Measurements from ENCODE around the gene PDE3B. TPM values are rescaled to one million over a fixed set of nuclear protein-coding genes. Genes with fewer than 3 reads are reported as not detected.
A peak's percentile ranks its signal among the peaks of the same experiment; 100 is the strongest.

Gene PDE3B
- total RNA-seq, 1 donor, result 0.36 TPM

DNA sequence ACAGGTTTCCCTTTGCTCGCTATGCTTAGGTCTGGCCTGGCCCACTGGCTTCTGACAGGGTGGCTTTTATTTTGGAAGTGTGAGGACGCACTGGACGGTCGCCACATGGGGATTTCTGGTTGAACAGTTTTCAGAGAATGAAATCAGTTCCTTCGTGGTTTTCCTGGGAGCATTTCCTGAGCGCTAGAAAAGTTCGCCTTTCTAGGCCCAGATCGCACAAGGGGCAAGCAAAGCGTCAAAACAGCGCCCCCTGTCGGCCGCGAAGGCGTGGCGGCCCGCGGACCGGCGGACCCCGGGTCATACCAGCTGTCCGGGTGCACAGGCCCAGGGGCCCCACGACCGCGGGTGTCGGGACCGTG is 261.1 kb downstream of the PDE3B start:
- TF ChIP-seq, protein P1, sequence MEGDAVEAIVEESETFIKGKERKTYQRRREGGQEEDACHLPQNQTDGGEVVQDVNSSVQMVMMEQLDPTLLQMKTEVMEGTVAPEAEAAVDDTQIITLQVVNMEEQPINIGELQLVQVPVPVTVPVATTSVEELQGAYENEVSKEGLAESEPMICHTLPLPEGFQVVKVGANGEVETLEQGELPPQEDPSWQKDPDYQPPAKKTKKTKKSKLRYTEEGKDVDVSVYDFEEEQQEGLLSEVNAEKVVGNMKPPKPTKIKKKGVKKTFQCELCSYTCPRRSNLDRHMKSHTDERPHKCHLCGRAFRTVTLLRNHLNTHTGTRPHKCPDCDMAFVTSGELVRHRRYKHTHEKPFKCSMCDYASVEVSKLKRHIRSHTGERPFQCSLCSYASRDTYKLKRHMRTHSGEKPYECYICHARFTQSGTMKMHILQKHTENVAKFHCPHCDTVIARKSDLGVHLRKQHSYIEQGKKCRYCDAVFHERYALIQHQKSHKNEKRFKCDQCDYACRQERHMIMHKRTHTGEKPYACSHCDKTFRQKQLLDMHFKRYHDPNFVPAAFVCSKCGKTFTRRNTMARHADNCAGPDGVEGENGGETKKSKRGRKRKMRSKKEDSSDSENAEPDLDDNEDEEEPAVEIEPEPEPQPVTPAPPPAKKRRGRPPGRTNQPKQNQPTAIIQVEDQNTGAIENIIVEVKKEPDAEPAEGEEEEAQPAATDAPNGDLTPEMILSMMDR (IDR thresholded peaks at IDR 0.05; ENCODE audit: extremely low read depth, low read depth, low read length), result peak; percentile 74
- Histone ChIP-seq H4K20me1 (ENCODE audit: insufficient read depth, low read length) (no peaks in the 10 kb centered on the region), H3K9me3 (ENCODE audit: low read depth, low read length) (no peaks in the 10 kb centered on the region), H3K27ac (ENCODE audit: low read depth, low read length) (no peak overlapping the region), H3K4me2 (ENCODE audit: insufficient read depth, low read length) (peak overlapping the region; percentile 89), H3K36me3 (ENCODE audit: insufficient read depth, low read length) (no peaks in the 10 kb centered on the region), H3K4me1 (ENCODE audit: insufficient read depth, low read length) (peaks cover 4% of the 10 kb centered on the region), H3K4me3 (ENCODE audit: insufficient read depth, low read length) (peak overlapping the region; percentile 74), H3K27me3 (ENCODE audit: insufficient read depth, low read length) (no peaks in the 10 kb centered on the region), H2AFZ (ENCODE audit: low read length) (peak overlapping the region; percentile 93), H3K79me2 (ENCODE audit: insufficient read depth, low read length) (no peaks in the 10 kb centered on the region)
- peak; percentile 92 for DNase-seq (ENCODE audit: insufficient read length, low spot score, missing footprints)

DNA sequence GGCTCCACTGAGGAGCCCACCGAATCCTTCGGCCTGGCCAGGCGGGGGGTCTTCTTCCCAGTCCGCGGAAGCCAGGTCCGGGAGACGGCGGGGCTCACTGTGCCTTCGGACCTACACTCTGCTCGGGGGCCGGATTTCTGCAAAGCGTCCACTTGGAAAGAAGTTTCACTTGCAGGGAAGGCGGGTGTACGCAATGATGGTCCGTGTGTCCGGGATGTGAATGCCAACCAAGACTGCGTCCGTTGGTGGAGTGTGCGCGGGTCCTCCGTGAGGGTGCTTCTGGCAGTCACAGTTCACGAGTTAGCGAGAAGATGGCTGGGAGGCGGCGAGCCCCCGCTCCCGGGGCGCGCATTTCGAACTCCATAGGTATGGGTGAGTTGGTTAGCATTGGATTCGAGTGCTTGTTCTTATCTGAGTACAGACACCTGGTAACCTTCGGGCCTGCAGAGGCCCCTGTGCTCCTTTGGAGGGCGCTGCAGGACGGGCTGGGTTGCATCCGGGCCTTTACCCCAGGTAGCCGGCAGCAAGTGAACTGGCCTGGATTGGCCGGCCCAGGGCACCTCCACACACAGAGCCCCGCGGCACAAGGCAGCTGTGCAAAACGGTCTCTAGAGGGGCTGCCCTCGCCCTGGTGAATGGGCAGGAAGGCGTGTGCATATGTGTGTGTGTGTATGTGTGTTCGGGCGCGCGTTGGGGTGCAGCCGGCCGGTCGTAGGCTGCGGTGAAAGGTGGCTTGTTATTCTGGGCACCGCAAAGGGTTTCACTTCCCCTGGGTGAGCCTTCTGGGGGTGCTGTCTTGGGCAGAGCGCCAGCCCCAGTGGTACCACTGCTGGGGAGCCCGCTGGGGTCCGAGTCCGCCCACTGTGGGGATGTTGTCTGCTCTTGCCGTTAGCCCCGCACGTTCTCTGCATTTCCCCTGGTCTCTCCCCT is 261.8 kb downstream of the PDE3B start:
- DNase-seq (ENCODE audit: insufficient read length, low spot score, missing footprints), result peak; percentile 68

DNA sequence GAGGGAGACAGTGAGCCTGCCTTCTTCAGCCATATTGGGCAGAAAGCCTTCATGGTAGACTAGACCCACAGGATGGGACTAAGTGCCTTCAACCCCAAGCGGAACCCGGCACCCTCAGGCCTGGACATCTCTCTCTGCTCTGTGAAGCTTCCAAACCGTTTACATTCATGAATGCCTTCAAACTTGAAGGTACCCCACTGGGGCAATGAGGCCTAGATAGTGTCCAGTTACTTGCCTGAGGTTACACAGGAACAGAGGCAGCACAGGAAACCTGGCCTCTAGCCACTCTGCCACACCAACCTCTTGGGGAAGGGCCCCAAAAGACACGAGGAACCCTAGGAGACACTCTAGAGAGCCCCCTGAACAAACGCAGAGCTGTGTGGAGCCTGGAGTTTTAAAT is 263.0 kb downstream of the PDE3B start:
- H2AFZ ChIP-seq (ENCODE audit: low read length), result no peak overlapping the region
- H3K27me3 ChIP-seq (ENCODE audit: insufficient read depth, low read length), result no peaks in the 10 kb centered on the region
- TF ChIP-seq, protein P1 (IDR thresholded peaks at IDR 0.05; ENCODE audit: extremely low read depth, low read depth, low read length), result no peak
- DNase-seq (ENCODE audit: insufficient read length, low spot score, missing footprints), result no peak
- no peak overlapping the region for H3K27ac ChIP-seq (ENCODE audit: low read depth, low read length)
- H4K20me1 ChIP-seq (ENCODE audit: insufficient read depth, low read length), result no peaks in the 10 kb centered on the region
- H3K4me2 ChIP-seq (ENCODE audit: insufficient read depth, low read length), result no peak overlapping the region
- H3K4me3 ChIP-seq (ENCODE audit: insufficient read depth, low read length), result no peak overlapping the region
- peaks cover 4% of the 10 kb centered on the region for H3K4me1 ChIP-seq (ENCODE audit: insufficient read depth, low read length)
- no peaks in the 10 kb centered on the region for H3K79me2 ChIP-seq (ENCODE audit: insufficient read depth, low read length)
- H3K9me3 ChIP-seq (ENCODE audit: low read depth, low read length), result no peaks in the 10 kb centered on the region
- no peaks in the 10 kb centered on the region for H3K36me3 ChIP-seq (ENCODE audit: insufficient read depth, low read length)

More for the DNA sequence above, 261.8 kb downstream of the PDE3B start:
- no peaks in the 10 kb centered on the region for H4K20me1 ChIP-seq (ENCODE audit: insufficient read depth, low read length)
- no peaks in the 10 kb centered on the region for H3K27me3 ChIP-seq (ENCODE audit: insufficient read depth, low read length)
- H2AFZ ChIP-seq (ENCODE audit: low read length), result peak overlapping the region; percentile 93
- no peak overlapping the region for H3K27ac ChIP-seq (ENCODE audit: low read depth, low read length)
- H3K79me2 ChIP-seq (ENCODE audit: insufficient read depth, low read length), result no peaks in the 10 kb centered on the region
- TF ChIP-seq, protein P1 (IDR thresholded peaks at IDR 0.05; ENCODE audit: extremely low read depth, low read depth, low read length), result no peak
- no peaks in the 10 kb centered on the region for H3K36me3 ChIP-seq (ENCODE audit: insufficient read depth, low read length)
- no peaks in the 10 kb centered on the region for H3K9me3 ChIP-seq (ENCODE audit: low read depth, low read length)
- peak overlapping the region; percentile 74 for H3K4me3 ChIP-seq (ENCODE audit: insufficient read depth, low read length)
- H3K4me1 ChIP-seq (ENCODE audit: insufficient read depth, low read length), result peaks cover 4% of the 10 kb centered on the region
- H3K4me2 ChIP-seq (ENCODE audit: insufficient read depth, low read length), result peak overlapping the region; percentile 89

DNA sequence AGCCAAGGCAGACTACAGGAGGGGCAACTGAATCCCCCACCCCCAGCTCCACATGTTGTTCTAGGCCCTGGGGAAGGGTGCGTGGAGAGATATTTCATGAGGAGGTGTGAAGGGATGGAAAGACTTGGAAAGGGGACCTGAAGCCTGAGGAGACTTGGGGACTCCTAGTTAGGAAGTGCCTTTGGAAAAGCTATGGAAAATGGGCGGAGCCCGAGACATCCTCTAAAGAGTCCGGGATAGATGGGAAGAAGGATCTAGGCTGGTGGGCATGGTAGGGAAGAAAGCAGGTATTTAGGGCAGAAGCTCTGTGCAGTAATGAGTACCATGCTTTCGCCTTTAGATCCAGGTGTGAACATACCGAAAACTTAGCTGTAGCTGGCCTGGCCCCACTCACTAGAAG is 263.4 kb downstream of the PDE3B start:
- TF ChIP-seq, protein P1 (IDR thresholded peaks at IDR 0.05; ENCODE audit: extremely low read depth, low read depth, low read length), result no peak
- Histone ChIP-seq H3K4me1 (ENCODE audit: insufficient read depth, low read length) (peaks cover 4% of the 10 kb centered on the region), H2AFZ (ENCODE audit: low read length) (no peak overlapping the region), H3K36me3 (ENCODE audit: insufficient read depth, low read length) (no peaks in the 10 kb centered on the region), H3K4me2 (ENCODE audit: insufficient read depth, low read length) (no peak overlapping the region), H3K27me3 (ENCODE audit: insufficient read depth, low read length) (no peaks in the 10 kb centered on the region), H3K4me3 (ENCODE audit: insufficient read depth, low read length) (no peak overlapping the region), H3K79me2 (ENCODE audit: insufficient read depth, low read length) (no peaks in the 10 kb centered on the region), H3K9me3 (ENCODE audit: low read depth, low read length) (no peaks in the 10 kb centered on the region), H3K27ac (ENCODE audit: low read depth, low read length) (no peak overlapping the region), H4K20me1 (ENCODE audit: insufficient read depth, low read length) (no peaks in the 10 kb centered on the region)
- no peak for DNase-seq (ENCODE audit: insufficient read length, low spot score, missing footprints)

Data from osteoblast (primary cell).